ENCODE measurements around the gene TDP1.

TDP1 gene

DNA sequence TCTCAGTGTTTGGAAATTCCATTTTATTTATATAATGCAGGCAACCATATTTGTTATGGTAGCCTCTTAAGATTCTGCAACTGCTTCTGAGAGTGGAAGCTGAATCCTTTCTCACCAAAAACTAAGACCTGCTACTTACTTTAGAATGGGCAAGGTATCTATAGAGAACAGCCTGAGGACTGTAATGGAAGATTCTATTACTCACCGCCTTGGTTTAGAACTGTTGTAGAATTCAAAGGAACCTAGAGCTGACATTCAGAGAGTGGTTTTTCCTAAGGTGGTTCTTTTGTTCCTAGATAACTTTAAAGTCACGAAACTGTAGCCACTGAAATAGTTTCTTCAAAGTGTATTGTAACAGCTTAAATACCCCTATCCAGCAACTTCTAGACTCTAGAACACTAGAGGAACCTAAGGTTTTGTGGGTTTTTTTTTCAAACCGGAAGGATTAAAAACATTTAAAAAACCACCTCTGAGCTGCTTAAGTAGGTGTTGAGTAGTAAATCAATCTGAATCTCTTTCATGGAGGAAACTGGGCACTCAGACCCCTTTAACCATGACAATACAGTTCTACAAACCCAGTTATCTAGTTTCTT, 4.2 kb downstream of the TDP1 start:
- Histone ChIP-seq H3K27me3 (ENCODE audit: insufficient read depth, poor library complexity, severe bottlenecking) (no peaks in the 10 kb centered on the region), H3K27ac (replicated peaks) (no peak overlapping the region), H3K4me3 (replicated peaks; ENCODE audit: insufficient read depth, low read length) (no peak overlapping the region)
- no peak for DNase-seq (ENCODE audit: low read depth in 1 of 2, low spot score in 1 of 2)
- TF ChIP-seq CTCF (IDR thresholded peaks at IDR 0.05; ENCODE audit: insufficient read depth, low read length) (no peak), POLR2AphosphoS5 (IDR thresholded peaks at IDR 0.05; ENCODE audit: low read depth) (no peak), SPI1 (IDR thresholded peaks at IDR 0.05; ENCODE audit: borderline replicate concordance, low read depth) (no peak), REST (IDR thresholded peaks at IDR 0.05; ENCODE audit: insufficient replicate concordance, low read depth) (no peak), GABPA (IDR thresholded peaks at IDR 0.05; ENCODE audit: low read depth) (no peak)

DNA sequence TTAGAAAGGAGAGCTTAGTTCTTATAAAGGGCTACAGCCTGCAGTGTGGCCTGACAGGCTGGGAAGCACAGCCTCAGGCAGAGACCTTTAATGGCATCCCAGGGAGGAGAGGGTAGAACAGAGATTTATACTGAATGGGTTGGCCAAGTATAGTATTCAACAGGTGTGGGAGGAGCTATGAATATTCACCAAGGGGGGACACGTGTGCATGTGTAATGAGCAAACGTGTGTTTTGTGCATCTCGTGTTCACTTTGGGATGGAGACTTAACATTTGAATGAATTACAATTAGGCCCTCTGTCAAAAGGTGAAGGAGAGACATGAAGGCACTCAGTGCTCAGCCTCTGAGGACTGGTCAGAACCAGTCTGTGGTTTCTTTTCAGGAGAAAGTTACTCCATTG, 5.2 kb downstream of the TDP1 start:
- DNase-seq (ENCODE audit: low read depth in 1 of 2, low spot score in 1 of 2): no peak
- Histone ChIP-seq H3K27me3 (ENCODE audit: insufficient read depth, poor library complexity, severe bottlenecking) (no peaks in the 10 kb centered on the region), H3K4me3 (replicated peaks; ENCODE audit: insufficient read depth, low read length) (no peak overlapping the region), H3K27ac (replicated peaks) (no peak overlapping the region)
- TF ChIP-seq REST (IDR thresholded peaks at IDR 0.05; ENCODE audit: insufficient replicate concordance, low read depth) (no peak), SPI1 (IDR thresholded peaks at IDR 0.05; ENCODE audit: borderline replicate concordance, low read depth) (no peak), GABPA (IDR thresholded peaks at IDR 0.05; ENCODE audit: low read depth) (no peak), CTCF (IDR thresholded peaks at IDR 0.05; ENCODE audit: insufficient read depth, low read length) (no peak), POLR2AphosphoS5 (IDR thresholded peaks at IDR 0.05; ENCODE audit: low read depth) (no peak)

- Histone ChIP-seq H3K27ac (replicated peaks) (no peak overlapping the region), H3K4me3 (replicated peaks; ENCODE audit: insufficient read depth, low read length) (no peak overlapping the region), H3K27me3 (ENCODE audit: insufficient read depth, poor library complexity, severe bottlenecking) (no peaks in the 10 kb centered on the region)
- DNase-seq (ENCODE audit: low read depth in 1 of 2, low spot score in 1 of 2): no peak
- TF ChIP-seq SPI1 (IDR thresholded peaks at IDR 0.05; ENCODE audit: borderline replicate concordance, low read depth) (no peak), GABPA (IDR thresholded peaks at IDR 0.05; ENCODE audit: low read depth) (no peak), REST (IDR thresholded peaks at IDR 0.05; ENCODE audit: insufficient replicate concordance, low read depth) (no peak), CTCF (IDR thresholded peaks at IDR 0.05; ENCODE audit: insufficient read depth, low read length) (no peak), POLR2AphosphoS5 (IDR thresholded peaks at IDR 0.05; ENCODE audit: low read depth) (no peak)
These were observed 7.7 kb downstream of the TDP1 start for GRCh38 chr14:89963288-89963978.

All from HL-60 (cell line).